Measurements from ENCODE around the gene CYB561. TPM values are rescaled to one million over a fixed set of nuclear protein-coding genes. Genes with fewer than 3 reads are reported as not detected.

CYB561 gene
- total RNA-seq, 4 donors from 2014 or later, result 41.7 to 74.6 (median 56.4) TPM

GRCh38 chr17:63491977-63492618, 46.0 kb upstream of the CYB561 start:
- intact Hi-C loops (cut with DNase I; ENCODE audit: low total_unique reads), result no loop called here
- DNase-seq (ENCODE audit: low spot score in 2 of 2), result no peak
- TF ChIP-seq CTCF (IDR thresholded peaks at IDR 0.05) (no peak), POLR2A (IDR thresholded peaks at IDR 0.05) (no peak)
- H3K4me3 ChIP-seq (ENCODE audit: low read depth, poor library complexity, severe bottlenecking), result no peak overlapping the region
- WGBS, 2 donors, result 74 to 89% methylated on average over 5 to 10 of the region's 10 CpGs

GRCh38 chr17:63491413-63491812, 45.3 kb upstream of the CYB561 start:
- DNase-seq (ENCODE audit: low spot score in 2 of 2), result no peak
- 80 to 82% methylated on average over 5 to 8 of the region's 8 CpGs for WGBS, 2 donors
- H3K4me3 ChIP-seq (ENCODE audit: low read depth, poor library complexity, severe bottlenecking), result no peak overlapping the region
- TF ChIP-seq CTCF (IDR thresholded peaks at IDR 0.05) (no peak), POLR2A (IDR thresholded peaks at IDR 0.05) (no peak)
- intact Hi-C loops (cut with DNase I; ENCODE audit: low total_unique reads), result no loop called here

- intact Hi-C loops (cut with DNase I; ENCODE audit: low total_unique reads), result no loop called here
- WGBS, 2 donors, result 82 to 88% methylated on average over 19 to 22 of the region's 22 CpGs
- H3K4me3 ChIP-seq (ENCODE audit: low read depth, poor library complexity, severe bottlenecking), result no peak overlapping the region
- TF ChIP-seq POLR2A (IDR thresholded peaks at IDR 0.05), result no peak
- TF ChIP-seq CTCF (IDR thresholded peaks at IDR 0.05), result no peak
- no peak for DNase-seq (ENCODE audit: low spot score in 2 of 2)
Observed at GRCh38 chr17:63490858-63491400, 44.8 kb upstream of the CYB561 start.

DNA sequence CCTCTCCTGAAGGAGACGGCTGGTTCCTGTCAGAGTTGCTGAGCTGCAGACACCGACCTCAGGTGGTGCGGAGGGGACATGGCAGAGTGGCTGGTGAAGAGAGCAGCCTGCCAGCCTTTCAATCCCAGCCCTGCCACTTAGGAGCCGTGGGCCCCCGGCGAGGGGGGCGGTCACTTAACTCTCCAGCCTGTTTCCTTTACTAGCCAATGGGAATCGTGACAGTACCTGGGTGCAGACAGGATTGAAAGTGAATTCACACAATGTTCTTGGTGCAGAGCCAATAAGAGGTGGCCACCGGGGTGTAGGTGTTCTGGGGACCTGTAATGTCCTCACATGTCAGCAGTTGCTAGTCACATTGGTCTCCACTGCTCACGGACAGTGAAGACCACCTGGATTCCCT, 44.2 kb upstream of the CYB561 start:
- intact Hi-C loops (cut with DNase I; ENCODE audit: low total_unique reads), result no loop called here
- WGBS, 2 donors, result 64 to 66% methylated on average over 8 to 10 of the region's 10 CpGs
- TF ChIP-seq POLR2A (IDR thresholded peaks at IDR 0.05), result no peak
- TF ChIP-seq CTCF (IDR thresholded peaks at IDR 0.05), result no peak
- DNase-seq (ENCODE audit: low spot score in 2 of 2), result no peak
- no peak overlapping the region for H3K4me3 ChIP-seq (ENCODE audit: low read depth, poor library complexity, severe bottlenecking)

DNA sequence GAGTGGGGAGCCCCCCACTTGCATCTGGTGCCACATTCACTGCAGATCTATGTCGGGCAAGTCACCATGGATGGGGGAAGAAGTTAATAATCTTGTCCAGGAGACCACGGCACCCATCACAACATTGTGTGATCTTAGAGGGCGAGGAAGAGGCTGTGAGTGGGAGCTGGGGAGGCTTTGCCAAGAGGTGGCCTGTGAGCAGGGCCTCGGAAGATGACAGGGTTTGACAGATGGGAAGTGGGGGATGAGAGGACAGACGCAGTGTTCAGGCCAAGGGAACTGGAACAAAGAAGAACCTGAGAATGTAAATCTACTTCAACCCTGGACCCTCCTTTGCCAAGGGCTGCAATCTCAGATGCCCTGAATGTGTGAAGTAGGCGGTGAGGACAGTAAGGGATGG, 43.2 kb upstream of the CYB561 start:
- DNase-seq (ENCODE audit: low spot score in 2 of 2), result no peak
- no peak for TF ChIP-seq POLR2A (IDR thresholded peaks at IDR 0.05)
- no peak for TF ChIP-seq CTCF (IDR thresholded peaks at IDR 0.05)
- 86 to 89% methylated on average over 6 of the region's 6 CpGs for WGBS, 2 donors
- intact Hi-C loops (cut with DNase I; ENCODE audit: low total_unique reads), result no loop called here
- no peak overlapping the region for H3K4me3 ChIP-seq (ENCODE audit: low read depth, poor library complexity, severe bottlenecking)

GRCh38 chr17:63488851-63489250, 42.7 kb upstream of the CYB561 start:
- DNase-seq (ENCODE audit: low spot score in 2 of 2), result no peak
- 89 to 95% methylated on average over 10 of the region's 10 CpGs for WGBS, 2 donors
- TF ChIP-seq POLR2A (IDR thresholded peaks at IDR 0.05) (no peak), CTCF (IDR thresholded peaks at IDR 0.05) (no peak)
- intact Hi-C loops (cut with DNase I; ENCODE audit: low total_unique reads), result no loop called here
- no peak overlapping the region for H3K4me3 ChIP-seq (ENCODE audit: low read depth, poor library complexity, severe bottlenecking)

Data from lower leg skin (tissue), 4 donors.